GM19035 (cell line): Measurements from ENCODE around the gene ZDHHC5.
"Not testable (repeated sequence)": the region's sequence is repeated elsewhere in the genome, so short reads cannot be mapped to it uniquely, and the experiment has no call there.

Experiments
- ATAC-seq: cut with Tn5 transposase; IDR thresholded peaks from one replicate; pipeline ENCODE4 v1.9.1; 2021; ENCODE audit not compliant: unreplicated experiment

The ZDHHC5 gene

GRCh38 chr11:57716726-57717125 is 48.8 kb downstream of the ZDHHC5 start:
- ATAC-seq = not testable (repeated sequence)

GRCh38 chr11:57727185-57727584 is 59.3 kb downstream of the ZDHHC5 start:
- no peak for ATAC-seq

GRCh38 chr11:57728829-57729228 is 60.9 kb downstream of the ZDHHC5 start:
- no peak for ATAC-seq

- ATAC-seq = no peak
Observed at GRCh38 chr11:57729479-57729878, 61.6 kb downstream of the ZDHHC5 start.

GRCh38 chr11:57732661-57733060 is 64.7 kb downstream of the ZDHHC5 start:
- ATAC-seq = no peak

GRCh38 chr11:57735619-57736298 is 67.8 kb downstream of the ZDHHC5 start:
- ATAC-seq = no peak

GRCh38 chr11:57741132-57742086 is 73.5 kb downstream of the ZDHHC5 start, which contains the start of gene SELENOH:
TSS of gene SELENOH (plus strand) at chr11:57741491. CDS start at chr11:57741596, 105 bp downstream.
- ATAC-seq = peak; percentile 89

- no peak for ATAC-seq
Observed at GRCh38 chr11:57742087-57742452, 74.2 kb downstream of the ZDHHC5 start.

- ATAC-seq = no peak
Observed at GRCh38 chr11:57744357-57744756, 76.4 kb downstream of the ZDHHC5 start.

GRCh38 chr11:57745206-57745605 is 77.3 kb downstream of the ZDHHC5 start:
- ATAC-seq = no peak

- no peak for ATAC-seq
Observed at GRCh38 chr11:57746920-57747319, 79.0 kb downstream of the ZDHHC5 start.
